ENCODE results near the gene MINDY4.

MINDY4 gene

GRCh38 chr7:30778255-30779025 is 7.2 kb downstream of the MINDY4 start:
- no peaks in the 10 kb centered on the region for H3K27me3 Mint-ChIP-seq (ENCODE audit: low read depth)
- no peak for TF ChIP-seq CTCF (IDR thresholded peaks at IDR 0.05; ENCODE audit: unreplicated experiment in 3 of 3)
- H3K36me3 Mint-ChIP-seq (ENCODE audit: low read depth): peaks cover 17% of the 10 kb centered on the region
- no peak overlapping the region for H3K27ac Mint-ChIP-seq
- H3K4me1 Mint-ChIP-seq: no peaks in the 10 kb centered on the region
- H3K4me3 Mint-ChIP-seq: no peak overlapping the region
- no peaks in the 10 kb centered on the region for H3K9me3 Mint-ChIP-seq

GRCh38 chr7:30779574-30779973 is 8.4 kb downstream of the MINDY4 start:
- Mint-ChIP-seq H3K4me3 (no peak overlapping the region), H3K27ac (no peak overlapping the region), H3K27me3 (ENCODE audit: low read depth) (no peaks in the 10 kb centered on the region), H3K4me1 (no peaks in the 10 kb centered on the region), H3K36me3 (ENCODE audit: low read depth) (peaks cover 28% of the 10 kb centered on the region), H3K9me3 (no peaks in the 10 kb centered on the region)
- TF ChIP-seq CTCF (IDR thresholded peaks at IDR 0.05; ENCODE audit: unreplicated experiment in 3 of 3): no peak

- TF ChIP-seq CTCF (IDR thresholded peaks at IDR 0.05; ENCODE audit: unreplicated experiment in 3 of 3): no peak
- H3K4me1 Mint-ChIP-seq: no peaks in the 10 kb centered on the region
- H3K4me3 Mint-ChIP-seq: no peak overlapping the region
- no peaks in the 10 kb centered on the region for H3K9me3 Mint-ChIP-seq
- H3K36me3 Mint-ChIP-seq (ENCODE audit: low read depth): peaks cover 40% of the 10 kb centered on the region
- H3K27ac Mint-ChIP-seq: no peak overlapping the region
- no peaks in the 10 kb centered on the region for H3K27me3 Mint-ChIP-seq (ENCODE audit: low read depth)
Observed at GRCh38 chr7:30780941-30781340, 9.7 kb downstream of the MINDY4 start.

- H3K36me3 Mint-ChIP-seq (ENCODE audit: low read depth): peaks cover 49% of the 10 kb centered on the region
Observed at GRCh38 chr7:30782690-30783089, 11.5 kb downstream of the MINDY4 start.

GRCh38 chr7:30785786-30786185 is 14.6 kb downstream of the MINDY4 start:
- H3K27me3 Mint-ChIP-seq (ENCODE audit: low read depth): no peaks in the 10 kb centered on the region
- no peak for TF ChIP-seq CTCF (IDR thresholded peaks at IDR 0.05; ENCODE audit: unreplicated experiment in 3 of 3)
- no peak overlapping the region for H3K27ac Mint-ChIP-seq
- peaks cover 57% of the 10 kb centered on the region for H3K36me3 Mint-ChIP-seq (ENCODE audit: low read depth)
- H3K9me3 Mint-ChIP-seq: no peaks in the 10 kb centered on the region
- H3K4me1 Mint-ChIP-seq: no peaks in the 10 kb centered on the region
- no peak overlapping the region for H3K4me3 Mint-ChIP-seq

More at GRCh38 chr7:30782690-30783089, 11.5 kb downstream of the MINDY4 start:
- Mint-ChIP-seq H3K9me3 (no peaks in the 10 kb centered on the region), H3K4me1 (no peaks in the 10 kb centered on the region), H3K27ac (no peak overlapping the region), H3K4me3 (no peak overlapping the region), H3K27me3 (ENCODE audit: low read depth) (no peaks in the 10 kb centered on the region)
- TF ChIP-seq CTCF (IDR thresholded peaks at IDR 0.05; ENCODE audit: unreplicated experiment in 3 of 3): no peak

GRCh38 chr7:30787486-30787885 is 16.3 kb downstream of the MINDY4 start:
- H3K36me3 Mint-ChIP-seq (ENCODE audit: low read depth): peaks cover 49% of the 10 kb centered on the region
- no peaks in the 10 kb centered on the region for H3K27me3 Mint-ChIP-seq (ENCODE audit: low read depth)
- H3K9me3 Mint-ChIP-seq: no peaks in the 10 kb centered on the region
- H3K27ac Mint-ChIP-seq: no peak overlapping the region
- H3K4me3 Mint-ChIP-seq: no peak overlapping the region
- no peaks in the 10 kb centered on the region for H3K4me1 Mint-ChIP-seq
- no peak for TF ChIP-seq CTCF (IDR thresholded peaks at IDR 0.05; ENCODE audit: unreplicated experiment in 3 of 3)

All from nephron (organoid).